NCI-H748 (cell line): ENCODE results near the gene TEX101.

ENCODE experiments used
- DNase-seq: peaks from one replicate; lab custom pipeline; 2025; ENCODE audit not compliant: unreplicated experiment; lab: John Stamatoyannopoulos, UW

TEX101 gene

DNA sequence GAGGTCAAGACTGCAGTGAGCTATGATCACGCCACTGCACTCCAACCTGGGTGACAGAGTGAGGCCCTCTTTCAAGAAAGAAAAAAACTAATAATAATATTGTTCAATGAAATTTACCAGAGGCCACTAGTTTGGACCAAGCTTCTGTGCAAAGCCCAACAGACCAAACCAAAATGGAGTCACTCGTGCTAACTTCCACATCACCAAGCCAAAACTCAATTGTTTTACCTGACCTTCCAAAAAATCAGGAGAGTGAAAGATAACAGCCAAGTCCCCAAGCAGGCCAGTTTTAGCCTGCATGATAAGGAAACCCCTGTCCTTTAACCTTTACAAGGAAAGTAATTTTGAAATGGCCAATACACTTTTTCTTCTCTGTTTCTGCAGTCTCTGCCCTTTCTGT lies 30.7 kb downstream of the TEX101 start:
- DNase-seq: no peak

- peak; percentile 76 for DNase-seq
Measured at GRCh38 chr19:43446746-43447489, 32.2 kb downstream of the TEX101 start.

DNA sequence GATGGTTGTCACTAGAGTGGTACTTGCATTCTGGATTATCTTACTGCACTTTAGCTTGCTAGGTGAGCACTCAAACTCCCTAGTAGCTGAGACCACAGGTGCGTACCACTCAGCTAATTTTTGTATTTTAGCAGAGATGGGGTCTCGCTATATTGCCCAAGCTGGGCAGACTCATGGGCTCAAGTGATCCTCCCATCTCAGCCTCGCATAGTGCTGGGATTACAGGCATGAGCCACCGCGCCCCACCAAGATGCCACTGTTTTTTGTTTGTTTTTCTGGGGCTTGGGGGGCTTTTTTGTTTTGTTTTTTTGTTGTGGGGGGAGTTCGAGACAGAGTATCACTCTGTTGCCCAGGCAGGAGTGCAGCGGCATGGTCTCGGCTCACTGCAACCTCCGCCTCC lies 33.0 kb downstream of the TEX101 start:
- no peak for DNase-seq

DNA sequence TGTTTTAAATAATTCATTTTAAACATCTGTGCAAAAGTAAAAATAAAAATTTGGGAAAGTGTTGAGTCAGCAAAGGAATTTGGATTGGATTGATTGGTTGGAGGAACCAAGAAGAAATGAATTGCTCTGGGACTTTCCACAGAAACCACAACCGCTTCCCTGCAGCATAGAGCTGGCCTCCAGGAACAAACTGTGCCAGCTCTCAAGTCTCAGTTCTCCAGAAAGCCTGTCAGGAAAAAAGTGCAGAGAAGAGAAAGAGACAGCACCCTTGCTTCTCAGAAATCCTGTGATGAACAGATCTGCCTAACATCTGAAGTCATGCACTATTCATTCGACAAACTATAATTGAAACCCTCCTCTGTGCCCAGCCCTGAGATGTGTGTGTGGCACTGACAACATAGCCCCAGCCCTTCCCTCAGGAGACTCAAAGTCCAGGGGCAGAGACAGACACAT lies 35.9 kb downstream of the TEX101 start:
- DNase-seq: no peak

DNA sequence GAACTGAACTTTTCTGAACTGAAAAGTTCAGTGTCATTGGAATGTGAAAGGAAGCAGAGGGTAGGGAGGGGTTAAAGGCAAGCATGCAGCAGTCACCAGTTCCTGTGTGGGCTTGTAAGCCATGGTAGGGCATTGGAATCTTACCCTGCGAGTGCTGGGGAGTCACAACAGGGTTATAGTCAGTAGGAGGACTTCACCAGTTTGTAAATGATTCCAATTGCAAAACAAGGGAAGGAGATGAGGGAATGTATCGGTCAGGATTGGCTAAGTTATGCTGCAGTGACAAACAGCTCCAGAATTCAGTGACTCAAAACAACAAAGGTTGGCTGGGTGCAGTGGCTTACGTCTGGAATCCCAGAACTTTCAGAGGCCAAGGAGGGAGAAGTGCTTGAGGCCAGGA lies 37.9 kb downstream of the TEX101 start:
- no peak for DNase-seq

DNA sequence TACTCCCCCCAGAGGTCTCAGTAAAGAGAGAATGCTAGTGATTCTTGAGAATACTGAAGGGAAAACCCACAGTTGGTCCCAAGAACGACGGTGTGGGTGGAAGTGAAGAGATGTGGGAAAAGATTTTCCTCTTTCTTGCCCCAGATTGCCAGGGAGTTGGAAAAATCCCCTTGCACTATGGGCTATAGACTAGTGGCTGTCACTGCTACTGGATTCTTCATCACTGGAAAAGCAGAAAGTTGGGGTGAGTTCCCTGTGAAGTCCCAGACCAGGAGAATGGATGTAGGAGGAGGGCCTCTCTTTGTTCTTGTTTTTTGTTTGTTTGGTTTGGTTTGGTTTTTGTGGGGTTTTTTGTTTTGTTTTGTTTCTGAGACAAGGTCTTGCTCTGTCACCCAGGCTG lies 39.3 kb downstream of the TEX101 start:
- DNase-seq: no peak

- DNase-seq: peak; percentile 48
Measured at GRCh38 chr19:43455321-43456113, 40.8 kb downstream of the TEX101 start.

DNA sequence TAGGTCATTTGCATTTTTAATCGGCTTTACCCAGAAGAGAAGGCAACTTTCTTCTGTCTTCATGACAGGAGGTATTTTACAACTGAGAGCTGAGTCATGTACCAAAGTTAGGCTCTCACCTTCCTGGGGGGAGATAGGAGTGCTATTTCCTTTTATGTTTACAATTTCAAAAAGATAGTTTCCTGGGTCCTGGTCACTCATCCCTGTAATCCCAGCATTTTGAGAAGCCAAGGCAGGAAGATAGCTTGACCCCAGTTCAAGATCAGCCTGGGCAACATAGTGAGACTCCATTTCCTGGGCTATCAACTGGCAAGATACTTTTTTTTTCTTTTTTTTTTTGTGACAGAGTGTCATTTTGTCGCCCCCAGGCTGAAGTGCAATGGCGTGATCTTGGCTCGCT lies 43.1 kb downstream of the TEX101 start:
- no peak for DNase-seq

- no peak for DNase-seq
Measured at GRCh38 chr19:43460362-43461016, 45.8 kb downstream of the TEX101 start.

- no peak for DNase-seq
Measured at GRCh38 chr19:43461303-43461702, 46.6 kb downstream of the TEX101 start.

DNA sequence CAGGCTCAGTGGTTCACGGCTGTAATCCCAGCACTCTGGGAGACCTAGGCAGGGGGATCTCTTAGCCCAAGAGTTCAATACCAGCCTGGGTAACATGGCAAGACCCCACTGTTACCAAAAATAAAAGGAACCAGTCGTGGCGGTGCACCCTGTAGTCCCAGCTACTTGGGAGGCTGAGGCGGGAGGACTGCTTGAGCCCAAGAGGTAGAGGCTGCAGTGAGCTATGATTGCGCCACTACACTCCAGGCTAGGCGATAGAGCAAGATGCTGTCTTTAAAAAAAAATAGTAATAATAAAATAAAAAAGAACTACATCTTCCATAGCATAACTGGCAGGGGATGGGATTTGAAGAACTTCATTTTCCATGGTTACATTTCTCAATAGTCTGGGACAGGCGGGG lies 47.7 kb downstream of the TEX101 start:
- DNase-seq: no peak

GRCh38 chr19:43462785-43463380 lies 48.2 kb downstream of the TEX101 start:
- no peak for DNase-seq

DNA sequence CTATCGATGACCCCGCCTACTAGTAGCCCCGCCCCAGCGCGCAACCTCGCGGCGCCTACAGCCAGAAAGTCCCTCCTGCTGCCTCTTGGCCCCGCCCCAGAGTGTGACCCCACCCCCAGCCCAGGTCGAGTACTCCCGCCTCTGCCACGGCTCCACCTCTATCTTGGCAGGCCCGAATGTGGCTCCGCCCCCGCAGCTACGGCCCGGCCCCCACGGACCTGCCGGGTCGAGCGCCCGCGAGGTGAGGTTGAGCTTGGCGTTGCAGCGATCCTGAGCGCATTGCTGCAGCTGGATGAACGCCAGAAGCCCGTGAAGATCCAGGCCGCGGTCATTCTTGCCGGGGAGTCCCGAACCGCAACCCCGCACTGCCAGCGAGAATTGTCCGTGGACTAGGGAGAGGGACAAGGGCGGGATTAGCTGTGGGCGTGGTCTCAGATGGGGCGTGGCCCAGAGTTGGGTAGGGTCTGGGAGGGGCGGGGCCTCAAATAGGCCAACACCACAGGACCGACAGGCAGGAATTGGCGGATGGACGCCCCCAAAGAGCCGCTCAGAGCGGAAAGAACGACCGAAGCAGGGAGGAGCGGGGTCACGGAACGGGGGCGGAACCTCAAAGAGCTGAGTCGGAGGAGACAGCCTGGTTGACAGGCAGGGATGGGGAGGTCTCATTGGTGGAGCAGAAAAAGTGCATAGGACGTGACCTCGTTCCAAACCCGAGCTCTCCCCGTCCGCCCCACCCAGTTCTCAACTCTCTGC lies 48.9 kb downstream of the TEX101 start:
- peak; percentile 98 for DNase-seq

DNA sequence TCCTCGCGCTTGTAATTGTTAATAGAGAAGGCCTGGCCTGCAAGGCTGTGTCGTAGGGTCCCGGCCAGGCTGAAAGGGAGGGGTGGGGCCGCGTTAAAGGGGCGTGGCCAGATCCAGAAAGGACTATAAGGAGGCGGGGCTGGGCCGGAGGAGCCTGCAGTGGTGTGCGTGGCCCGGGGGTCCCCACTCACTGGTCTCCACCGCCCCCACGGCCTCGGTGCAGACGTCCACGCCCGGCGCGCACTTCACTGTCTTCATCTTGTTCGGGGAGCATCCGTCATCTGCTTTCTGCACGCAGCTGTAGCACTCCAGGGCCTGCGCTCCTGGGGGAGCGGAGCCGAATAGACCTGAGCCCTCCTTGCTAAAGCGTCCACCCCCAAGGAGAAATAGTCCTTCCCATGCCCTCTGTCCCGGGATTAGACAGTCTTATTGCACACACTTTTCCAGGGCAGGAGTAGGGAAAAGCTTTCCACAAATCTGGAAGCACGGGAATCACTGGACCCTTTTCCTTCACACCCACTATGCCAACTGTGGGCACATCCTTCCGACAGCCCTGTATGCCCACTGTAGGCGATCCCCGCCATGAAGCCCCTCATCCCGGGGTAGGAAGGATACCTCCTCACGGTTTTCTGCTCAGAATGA lies 49.6 kb downstream of the TEX101 start:
- no peak for DNase-seq

GRCh38 chr19:43465468-43466120 lies 50.9 kb downstream of the TEX101 start, which contains the start of gene LYPD3:
TSS of gene LYPD3 (minus strand) at chr19:43465608. CDS start at chr19:43465571, 37 bp downstream.
- peak; percentile 21 for DNase-seq

- no peak for DNase-seq
Measured at GRCh38 chr19:43466793-43467192, 52.1 kb downstream of the TEX101 start.

DNA sequence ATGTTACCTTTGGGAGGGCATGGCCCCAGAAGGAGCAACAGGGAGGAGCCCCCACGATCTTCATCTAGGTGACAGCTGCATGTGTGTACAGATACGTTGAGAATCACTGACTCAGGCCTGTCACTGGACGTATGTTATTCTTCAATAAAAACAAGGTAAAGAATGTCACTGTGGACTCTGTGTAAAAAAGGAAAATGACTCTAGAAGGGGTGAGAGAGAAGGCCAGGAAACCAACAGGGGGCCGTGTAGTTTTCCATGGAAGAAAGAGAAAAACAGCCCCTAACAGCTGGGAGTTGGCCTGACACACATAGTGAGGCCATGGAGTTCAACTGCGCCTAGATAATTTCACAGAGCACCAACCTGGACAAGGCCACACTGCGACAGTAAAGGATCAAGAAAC lies 52.6 kb downstream of the TEX101 start:
- DNase-seq: no peak

- DNase-seq: no peak
Measured at GRCh38 chr19:43467730-43468129, 53.0 kb downstream of the TEX101 start.
